ENCODE results near the gene LMLN. TPM values are rescaled to one million over a fixed set of nuclear protein-coding genes. Genes with fewer than 3 reads are reported as not detected.
"Not testable (repeated sequence)": the region's sequence is repeated elsewhere in the genome, so short reads cannot be mapped to it uniquely, and the experiment has no call there.

LMLN gene
- polyA plus RNA-seq, 5 donors = 7.0 to 12.6 (median 10.5) TPM

DNA sequence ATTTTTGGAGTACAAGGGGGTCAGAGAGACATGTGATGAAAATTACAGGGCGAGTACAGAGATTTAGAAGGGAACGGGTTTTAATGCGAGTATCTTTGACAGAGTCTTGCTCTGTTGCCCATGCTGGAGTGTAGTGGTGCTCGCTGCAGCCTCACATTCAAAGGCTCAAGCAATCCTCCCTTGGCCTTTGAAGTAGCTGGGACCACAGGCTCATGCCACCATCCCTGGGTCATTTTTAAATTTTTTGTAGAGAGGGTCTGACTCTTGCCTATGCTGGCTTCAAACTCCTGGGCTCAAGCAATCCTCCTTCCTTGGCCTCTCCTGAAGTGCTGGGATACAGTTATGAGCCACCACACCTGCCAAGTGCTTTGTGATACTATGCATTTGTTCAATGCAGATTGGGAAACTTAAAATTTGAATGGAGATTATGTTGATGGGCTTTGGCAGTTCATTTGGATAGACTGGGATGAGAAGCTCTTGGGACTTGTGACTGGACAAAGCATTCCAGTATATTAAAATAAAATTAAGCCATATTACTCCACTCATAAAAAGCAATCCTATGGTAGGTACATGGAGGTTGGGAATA lies 4.0 kb upstream of the LMLN start:
- no peak for DNase-seq

- no peak for DNase-seq
Measured at GRCh38 chr3:197956626-197956988, 3.4 kb upstream of the LMLN start.

DNA sequence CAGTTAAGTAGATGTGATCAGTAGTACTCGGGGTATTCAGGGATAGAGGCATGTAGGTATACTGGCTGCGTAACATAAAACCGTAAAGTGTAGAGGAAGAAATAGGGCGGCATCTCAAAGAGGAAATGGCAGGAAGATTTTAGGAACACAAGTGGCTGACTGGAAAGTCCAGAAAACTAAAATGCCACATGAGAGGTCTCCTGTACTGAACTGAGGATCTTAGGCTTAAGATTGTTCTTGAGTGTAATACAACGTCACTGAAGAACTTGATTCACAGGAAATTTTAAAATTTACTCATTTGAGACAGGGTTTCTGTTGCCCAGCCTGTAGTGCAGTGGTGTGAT lies 2.3 kb upstream of the LMLN start:
- no peak for DNase-seq

GRCh38 chr3:197958346-197958745 lies 1.7 kb upstream of the LMLN start:
- DNase-seq = no peak

DNA sequence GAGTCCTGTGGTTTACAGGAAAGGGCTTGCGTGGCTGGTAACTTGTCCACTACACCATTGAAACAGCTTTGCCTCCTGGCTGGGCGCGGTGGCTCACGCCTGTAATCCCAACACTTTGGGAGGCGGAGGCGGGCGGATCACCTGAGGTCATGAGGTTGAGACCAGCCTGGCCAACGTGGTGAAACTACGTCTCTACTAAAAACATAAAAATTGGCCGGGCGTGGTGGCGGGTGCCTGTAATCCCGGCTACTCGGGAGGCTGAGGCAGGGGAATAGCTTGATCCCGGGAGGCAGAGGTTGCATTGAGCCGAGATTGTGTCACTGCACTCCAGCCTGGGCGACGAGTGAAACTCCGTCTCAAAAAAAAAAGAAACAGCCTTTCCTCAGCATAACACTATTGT lies 1.2 kb upstream of the LMLN start:
- not testable (repeated sequence) for DNase-seq

GRCh38 chr3:197959500-197959890 lies 522 bp upstream of the LMLN start:
- DNase-seq = no peak

DNA sequence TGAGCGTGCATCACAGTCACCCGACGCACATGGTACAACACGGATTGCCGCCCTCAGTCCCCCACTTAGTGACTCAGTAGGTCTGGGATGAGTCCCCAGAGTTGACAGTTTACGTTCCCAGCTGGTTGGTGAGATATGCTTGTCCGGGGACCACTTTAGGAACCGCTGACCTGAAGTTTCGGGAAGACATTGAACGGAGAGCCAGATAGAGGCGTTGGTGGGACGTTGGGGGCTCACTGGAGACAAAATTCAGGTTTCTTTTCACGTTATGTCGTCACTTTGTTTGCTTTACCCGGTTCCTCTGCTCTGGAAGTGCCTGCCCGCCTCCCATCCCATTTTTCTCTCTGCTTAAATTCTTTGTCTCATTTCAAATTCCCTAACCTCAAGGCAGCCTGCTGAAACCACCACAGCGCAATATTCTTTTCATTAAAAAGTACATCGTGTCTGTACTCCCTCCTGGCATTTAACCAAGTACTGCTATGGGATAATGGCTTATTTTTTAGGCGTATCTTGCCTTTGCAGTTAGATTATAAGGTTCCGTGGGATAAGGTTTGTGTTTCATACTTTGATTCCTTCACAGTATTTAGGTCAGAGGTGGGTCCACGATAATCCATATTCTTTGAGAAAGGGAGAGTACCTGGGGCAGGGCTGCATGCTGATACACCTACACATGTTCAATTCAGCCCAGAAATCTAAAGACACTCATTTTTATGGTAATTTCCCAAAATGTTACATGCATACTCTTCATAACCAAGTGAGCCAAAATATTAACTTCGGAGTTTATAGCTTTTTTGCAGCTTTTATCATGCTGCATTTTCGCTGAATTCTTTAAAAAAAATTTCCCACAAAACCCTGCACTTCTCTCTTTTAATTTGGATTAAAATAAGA lies 921 bp downstream of the LMLN start:
- no peak for DNase-seq

DNA sequence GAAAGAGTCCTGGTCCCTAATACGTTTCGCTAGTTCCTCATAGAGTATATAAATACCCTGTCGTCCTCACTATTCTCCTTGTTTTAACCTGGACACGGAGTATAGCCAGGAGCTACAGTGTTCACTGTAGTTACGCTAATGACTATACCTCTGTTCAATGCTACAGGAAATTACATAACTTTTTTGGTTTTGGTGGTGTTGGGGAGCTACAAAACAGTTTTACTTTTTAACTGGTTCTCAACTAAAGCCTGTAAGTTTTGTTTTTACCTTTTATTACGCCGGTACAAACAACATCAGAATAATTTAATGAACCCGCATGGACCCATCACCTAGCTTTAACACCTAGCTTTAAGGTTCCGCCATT lies 1.5 kb downstream of the LMLN start:
- no peak for DNase-seq

- no peak for DNase-seq
Measured at GRCh38 chr3:197963019-197963637, 3.1 kb downstream of the LMLN start.

DNA sequence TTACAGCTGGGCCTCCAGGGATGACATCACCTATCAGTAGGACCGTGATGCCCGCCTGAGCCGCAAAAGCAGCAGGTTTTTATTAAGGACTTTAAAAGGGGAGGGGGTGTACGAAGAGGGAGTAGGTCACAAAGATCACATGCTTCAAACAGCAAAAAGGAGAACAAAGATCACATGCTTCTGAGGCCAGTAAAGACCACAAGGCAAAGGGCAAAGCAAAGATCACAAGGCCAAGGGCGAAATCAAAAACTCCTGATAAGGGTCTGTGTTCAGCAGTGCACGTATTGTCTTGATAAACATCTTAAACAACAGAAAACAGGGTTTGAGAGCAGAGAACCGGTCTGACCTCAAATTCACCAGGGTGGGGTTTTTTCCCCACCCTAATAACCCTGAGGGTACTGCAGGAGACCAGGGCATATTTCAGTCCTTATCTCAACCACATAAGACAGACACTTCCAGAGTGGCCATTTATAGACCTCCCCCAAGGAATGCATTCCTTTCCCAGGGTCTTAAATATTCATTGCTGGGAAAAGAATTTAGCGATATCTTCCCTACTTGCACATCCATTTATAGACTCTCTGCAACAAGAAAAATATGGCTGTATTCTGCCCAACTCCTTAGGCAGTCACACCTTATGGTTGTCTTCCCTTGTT lies 7.4 kb downstream of the LMLN start:
- not testable (repeated sequence) for DNase-seq

- no peak for DNase-seq
Measured at GRCh38 chr3:197970588-197970987, 10.6 kb downstream of the LMLN start.

GRCh38 chr3:197974016-197974415 lies 14.0 kb downstream of the LMLN start:
- no peak for DNase-seq

DNA sequence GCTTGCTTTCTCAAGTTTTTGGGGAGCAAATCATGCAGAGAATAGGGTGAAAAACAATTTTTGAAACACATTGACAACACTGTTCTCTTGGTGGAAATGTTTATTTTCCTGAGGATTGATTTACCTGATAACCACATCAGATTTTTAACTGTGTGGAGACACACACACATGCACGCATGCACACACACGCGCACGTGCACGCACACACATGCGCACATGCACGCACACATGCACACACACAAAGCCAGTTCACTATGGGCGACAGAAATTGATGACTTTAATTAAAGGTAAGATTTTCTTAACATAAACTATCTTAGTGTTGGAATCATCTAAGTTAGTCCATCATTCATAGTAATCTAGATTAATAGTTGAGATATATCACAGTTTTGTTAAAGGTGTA lies 15.3 kb downstream of the LMLN start:
- DNase-seq = no peak

GRCh38 chr3:197983076-197983475 lies 23.1 kb downstream of the LMLN start:
- DNase-seq = no peak

DNA sequence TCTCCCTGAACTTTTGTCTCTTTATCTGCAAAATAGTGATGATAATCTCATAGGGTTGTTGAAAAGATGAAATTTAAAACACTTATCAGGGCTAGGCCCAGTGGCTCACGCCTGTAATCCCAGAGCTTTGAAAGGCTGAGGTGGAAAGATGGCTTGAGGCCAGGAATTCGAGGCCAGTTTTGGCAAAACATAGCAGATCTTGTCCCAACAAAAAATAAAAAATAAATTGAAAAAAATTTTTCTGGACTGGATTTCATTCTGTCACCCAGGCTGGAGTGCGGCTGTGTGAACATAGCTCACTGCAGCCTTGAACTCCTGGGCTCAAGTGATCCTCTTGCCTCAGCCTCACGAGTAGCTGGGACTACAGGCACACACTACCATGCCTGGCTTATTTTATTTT lies 29.6 kb downstream of the LMLN start:
- DNase-seq = no peak

- DNase-seq = no peak
Measured at GRCh38 chr3:197994736-197995135, 34.7 kb downstream of the LMLN start.

GRCh38 chr3:197996855-197997254 lies 36.8 kb downstream of the LMLN start:
- DNase-seq = no peak

- no peak for DNase-seq
Measured at GRCh38 chr3:197997936-197998335, 37.9 kb downstream of the LMLN start.

DNA sequence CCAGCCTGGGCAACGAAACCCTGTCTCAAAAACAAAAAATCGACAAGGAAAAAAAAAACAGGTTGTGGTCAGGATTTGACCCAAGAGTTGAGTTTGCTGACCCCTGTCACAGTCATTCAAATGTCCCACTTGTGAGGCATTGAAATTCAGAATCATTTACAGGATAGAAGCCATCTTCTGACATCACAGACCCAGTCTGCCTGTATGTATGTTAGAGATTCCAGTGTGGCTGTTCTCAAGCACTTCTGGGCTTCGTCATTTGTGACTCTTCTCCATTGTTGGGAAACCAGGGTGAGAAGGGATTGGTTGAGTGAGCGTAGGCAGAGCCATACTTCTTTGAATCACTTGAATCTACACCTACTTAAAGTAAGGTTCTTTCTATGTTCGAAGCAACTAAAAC lies 57.1 kb downstream of the LMLN start:
- DNase-seq = no peak

GRCh38 chr3:198018416-198018815 lies 58.4 kb downstream of the LMLN start:
- no peak for DNase-seq

GRCh38 chr3:198019115-198019514 lies 59.1 kb downstream of the LMLN start:
- DNase-seq = no peak

- DNase-seq = no peak
Measured at GRCh38 chr3:198021320-198021719, 61.3 kb downstream of the LMLN start.

GRCh38 chr3:198022604-198023003 lies 62.6 kb downstream of the LMLN start:
- DNase-seq = no peak
